Renal cortex interstitium (tissue), 3 donors: Measurements from ENCODE around the gene CNTROB. TPM values are rescaled to one million over a fixed set of nuclear protein-coding genes. Genes with fewer than 3 reads are reported as not detected.

Source experiments
- polyA plus RNA-seq, 3 donors: library from polyadenylated mRNA; unstranded; fragments of 120-200 nt; gene quantifications; one replicate each; pipeline ENCODE4 v1.2.1, GENCODE V29; 2013; ENCODE audit not compliant: insufficient read length in 3 of 3

The CNTROB gene
- polyA plus RNA-seq, 3 donors, result 52.5 to 66.4 (median 55.7) TPM

Other genes starting within 250 kb of the CNTROB start
- gene TP53, start 244.7 kb upstream of the CNTROB start, polyA plus RNA-seq, result 10 to 100 TPM; 70.5 to 75.4 (median 73.3) TPM
- 10 to 100 TPM; 12.4 to 15.3 (median 12.9) TPM for gene WRAP53, start 243.7 kb upstream of the CNTROB start, polyA plus RNA-seq
- gene EFNB3, start 227.0 kb upstream of the CNTROB start, polyA plus RNA-seq, result 10 to 100 TPM; 19.9 to 27.6 (median 21.5) TPM
- under 1 TPM; 0.26 to 0.32 (median 0.29) TPM for gene DNAH2, start 214.5 kb upstream of the CNTROB start, polyA plus RNA-seq
- 10 to 100 TPM; 20.9 to 35.4 (median 28.3) TPM for gene KDM6B, start 98.0 kb upstream of the CNTROB start, polyA plus RNA-seq
- gene TMEM88, start 77.1 kb upstream of the CNTROB start, polyA plus RNA-seq, result 10 to 100 TPM; 22.5 to 30.2 (median 24.3) TPM
- 100 to 1,000 TPM in 2 of 3 donors, 10 to 100 TPM in 1; 64.5 to 134 (median 104) TPM for gene NAA38, start 74.6 kb upstream of the CNTROB start, polyA plus RNA-seq
- 10 to 100 TPM; 23.4 to 29.0 (median 26.2) TPM for gene CYB5D1, start 74.2 kb upstream of the CNTROB start, polyA plus RNA-seq
- gene CHD3, start 43.4 kb upstream of the CNTROB start, polyA plus RNA-seq, result 100 to 1,000 TPM; 168 to 213 (median 199) TPM
- 1 to 10 TPM; 3.8 to 4.8 (median 4.1) TPM for gene RNF227, start 15.9 kb upstream of the CNTROB start, polyA plus RNA-seq
- gene KCNAB3, start 2.4 kb upstream of the CNTROB start, polyA plus RNA-seq, result 10 to 100 TPM; 10.6 to 17.1 (median 14.9) TPM
- gene TRAPPC1, start 260 bp upstream of the CNTROB start, polyA plus RNA-seq, result 100 to 1,000 TPM; 126 to 151 (median 146) TPM
- gene GUCY2D, start 70.4 kb downstream of the CNTROB start, polyA plus RNA-seq, result under 1 TPM; 0.26 to 0.78 (median 0.47) TPM
- gene ALOX15B, start 106.9 kb downstream of the CNTROB start, polyA plus RNA-seq, result 1 to 10 TPM; 1.0 to 1.3 (median 1.1) TPM
- gene ALOX12B, start 155.5 kb downstream of the CNTROB start, polyA plus RNA-seq, result 1 to 10 TPM in 1 of 3 donors, under 1 TPM in 2; 0.66 to 1.5 (median 0.72) TPM
- gene ALOXE3, start 186.3 kb downstream of the CNTROB start, polyA plus RNA-seq, result under 1 TPM in 1 of 3 donors, not detected in 2; 0.08 TPM
- under 1 TPM in 1 of 3 donors, not detected in 2; 0.17 TPM for gene HES7, start 191.9 kb downstream of the CNTROB start, polyA plus RNA-seq
- gene PER1, start 220.2 kb downstream of the CNTROB start, polyA plus RNA-seq, result 10 to 100 TPM; 29.0 to 53.9 (median 30.6) TPM
- 100 to 1,000 TPM; 107 to 150 (median 110) TPM for gene VAMP2, start 230.7 kb downstream of the CNTROB start, polyA plus RNA-seq
- gene TMEM107, start 244.2 kb downstream of the CNTROB start, polyA plus RNA-seq, result 10 to 100 TPM; 21.2 to 29.9 (median 28.3) TPM